Liver (tissue), 9 donors: ENCODE results near the gene ZDHHC8. TPM values are rescaled to one million over a fixed set of nuclear protein-coding genes. Genes with fewer than 3 reads are reported as not detected.

Experiments
- DNase-seq: peaks from one replicate; pipeline ENCODE4 v3.0.0-alpha.2; 2017; ENCODE audit warnings: low spot score
- H3K27ac ChIP-seq, 2 donors: one replicate each; pipeline ENCODE4 v1.7.0; 2013; ENCODE audit warnings: inconsistent platforms in 2 of 2, low read length in 2 of 2, control low read depth in 1 of 2, low read depth in 1 of 2, mild to moderate bottlenecking in 1 of 2
- H3K27me3 ChIP-seq, 4 donors: one replicate each; pipeline versions ENCODE4 v1.6.1 to v1.7.0; 2013; ENCODE audit warnings: low read length in 3 of 4, inconsistent platforms in 1 of 4, mild to moderate bottlenecking in 1 of 4, moderate library complexity in 1 of 4; ENCODE audit not compliant: control insufficient read depth in 4 of 4, insufficient read depth in 4 of 4
- H3K36me3 ChIP-seq, 4 donors: one replicate each; pipeline versions ENCODE4 v1.6.1 to v1.7.0; 2013; ENCODE audit warnings: low read length in 3 of 4, mild to moderate bottlenecking in 3 of 4, low read depth in 1 of 4, moderate library complexity in 1 of 4; ENCODE audit not compliant: control insufficient read depth in 4 of 4, insufficient read depth in 3 of 4
- H3K4me1 ChIP-seq, 4 donors: one replicate each; pipeline versions ENCODE4 v1.6.1 to v1.7.0; 2013; ENCODE audit warnings: low read length in 3 of 4, mild to moderate bottlenecking in 3 of 4, moderate library complexity in 1 of 4; ENCODE audit not compliant: control insufficient read depth in 4 of 4, insufficient read depth in 4 of 4
- H3K4me3 ChIP-seq, 3 donors: one replicate each; pipeline versions ENCODE4 v1.6.1 to v1.7.0; 2013; ENCODE audit warnings: low read length in 3 of 3, control low read depth in 1 of 3, low read depth in 1 of 3, mild to moderate bottlenecking in 1 of 3
- H3K9ac ChIP-seq, 2 donors: one replicate each; pipeline ENCODE4 v1.7.0; 2013; ENCODE audit warnings: low read length in 2 of 2, mild to moderate bottlenecking in 2 of 2, moderate library complexity in 2 of 2, control low read depth in 1 of 2, low read depth in 1 of 2
- H3K9me3 ChIP-seq, 4 donors: one replicate each; pipeline versions ENCODE4 v1.6.1 to v1.7.0; 2013; ENCODE audit warnings: low read length in 3 of 4; ENCODE audit not compliant: control insufficient read depth in 4 of 4
- CTCF ChIP-seq: fragments of 150-350 bp; IDR thresholded peaks from 2 replicates; pipeline ENCODE4 v1.5.1; 2017; ENCODE audit warnings: improper control_type of control experiment, low read depth, low read length; ENCODE audit not compliant: missing input control
- FOXA1 ChIP-seq: IDR thresholded peaks from 2 replicates; pipeline ENCODE4 v1.6.1; 2016; ENCODE audit warnings: antibody characterized with exemption
- FOXA2 ChIP-seq: IDR thresholded peaks from 2 replicates; pipeline ENCODE4 v1.6.1; 2016; ENCODE audit warnings: antibody characterized with exemption
- GABPA ChIP-seq, 2 donors: IDR thresholded peaks in 1 of 2; conservative IDR thresholded peaks in 1 of 2; 2 replicates each; pipeline ENCODE4 v1.6.1; 2016; ENCODE audit warnings: antibody characterized with exemption in 2 of 2, mild to moderate bottlenecking in 1 of 2, moderate library complexity in 1 of 2
- HNF4A ChIP-seq, 2 donors: conservative IDR thresholded peaks; 2 replicates each; pipeline ENCODE4 v1.6.1; 2016; ENCODE audit warnings: antibody characterized with exemption in 2 of 2, mild to moderate bottlenecking in 2 of 2
- JUND ChIP-seq, 2 donors: IDR thresholded peaks; 2 replicates each; pipeline ENCODE4 v1.6.1; 2016; ENCODE audit warnings: antibody characterized with exemption in 2 of 2
- MAX ChIP-seq: IDR thresholded peaks from 2 replicates; pipeline ENCODE4 v1.6.1; 2016; ENCODE audit warnings: antibody characterized with exemption
- NR2F2 ChIP-seq: IDR thresholded peaks from 2 replicates; pipeline ENCODE4 v1.6.1; 2016; ENCODE audit warnings: antibody characterized with exemption
- REST ChIP-seq: IDR thresholded peaks from 2 replicates; pipeline ENCODE4 v1.6.1; 2016; ENCODE audit warnings: antibody characterized with exemption, mild to moderate bottlenecking
- ZBTB33 ChIP-seq: IDR thresholded peaks from 2 replicates; pipeline ENCODE4 v1.6.1; 2016; ENCODE audit warnings: antibody characterized with exemption
- WGBS: extraction: QIAGEN DNeasy Blood & Tissue Kit; methylation state at CpG from one replicate; pipeline ENCODE4 v1.1.7; 2013; 5-methylcytosine and 5-hydroxymethylcytosine counted together
- polyA plus RNA-seq, 2 donors: library from polyadenylated mRNA; stranded (reverse) in 1 of 2; unstranded in 1 of 2; fragments of 200-250 nt in 1 of 2; fragments of >200 nt in 1 of 2; fragmentation: Nextera tagmentation in 1 of 2; extraction: Ambion mirVana in 1 of 2; gene quantifications; one replicate each; pipeline versions ENCODE4 v1.2.1 to v1.2.3, GENCODE V29; 2013 to 2015
- total RNA-seq, 2 donors: library from RNA; depleted of rRNA; stranded (reverse); fragments of >200 nt; gene quantifications; one replicate each; pipeline ENCODE4 v1.2.3, GENCODE V29; 2014
- donor health status: healthy.
- donor health status: healthy.
- donor health status: healthy.
- donor health status: healthy.
- donor health status: healthy.

Gene ZDHHC8
- total and polyA plus RNA-seq, 4 donors: 2.9 to 11.8 (median 6.8) TPM

DNA sequence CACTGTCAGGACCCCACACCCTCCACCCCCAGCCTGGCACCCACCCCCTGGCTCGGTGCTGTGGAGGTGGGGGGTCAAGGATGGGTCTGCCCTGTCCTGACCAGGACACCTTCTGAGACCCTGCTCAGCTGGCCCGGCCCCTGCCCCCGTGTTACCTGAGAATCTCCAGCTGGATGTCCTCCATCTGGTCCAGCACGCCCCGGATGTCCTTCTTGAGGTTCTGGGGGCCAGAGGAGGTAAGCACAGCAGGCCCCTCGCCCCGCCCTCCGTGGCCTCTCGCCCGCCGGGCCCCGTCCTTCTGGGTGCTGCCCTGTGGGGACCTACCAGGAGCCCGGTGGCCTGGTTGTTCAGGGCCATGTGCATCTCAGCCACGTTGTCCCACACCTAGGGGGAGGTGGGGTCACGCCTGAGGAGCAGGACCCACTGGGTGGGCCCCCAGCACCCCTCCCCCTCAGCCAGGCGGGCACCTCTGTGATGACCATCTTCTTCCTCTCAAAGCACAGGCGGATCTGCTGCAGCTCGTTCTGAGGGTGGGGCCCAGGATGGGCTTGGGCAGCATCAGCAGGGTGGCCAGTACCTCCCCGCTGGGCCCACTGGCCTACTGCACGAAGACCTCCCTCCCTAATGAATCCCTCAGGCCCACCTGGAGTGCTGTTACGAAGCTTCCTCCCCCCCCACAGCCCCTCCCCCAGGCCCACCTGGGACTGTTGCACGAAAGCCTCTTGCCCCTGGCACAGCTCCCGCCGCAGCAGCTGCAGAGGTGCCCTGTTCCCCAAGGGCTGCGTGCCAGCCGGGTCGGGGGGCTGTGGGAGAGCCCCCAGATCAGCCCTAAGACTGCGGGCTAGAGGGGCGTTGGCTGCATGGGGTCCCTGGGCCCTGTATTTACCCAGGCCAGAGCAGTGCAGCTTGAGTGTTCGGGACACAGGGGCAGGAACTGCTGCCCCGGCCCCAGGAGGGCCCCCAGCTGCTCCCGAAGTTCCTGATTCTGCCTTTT lies 17.9 kb downstream of the ZDHHC8 start:
- Histone ChIP-seq H3K9me3 (no peaks in the 10 kb centered on the region), H3K4me3 (no peak overlapping the region), H3K27ac (no peak overlapping the region), H3K36me3 (peaks cover 0 to 5% (median 0%) of the 10 kb centered on the region in 4 donors), H3K27me3 (no peaks in the 10 kb centered on the region), H3K4me1 (no peaks in the 10 kb centered on the region), H3K9ac (no peak overlapping the region)
- 80% methylated on average over 32 of the region's 32 CpGs for WGBS
- DNase-seq: no peak
- no peak for TF ChIP-seq CTCF
- no peak for TF ChIP-seq FOXA1
- TF ChIP-seq HNF4A (conservative IDR thresholded peaks at IDR 0.05): no peak
- no peak for TF ChIP-seq GABPA (IDR thresholded peaks at IDR 0.05 in 1 of 2, conservative IDR thresholded peaks at IDR 0.05 in 1 of 2)
- no peak for TF ChIP-seq FOXA2
- no peak for TF ChIP-seq MAX
- no peak for TF ChIP-seq NR2F2
- no peak for TF ChIP-seq ZBTB33
- no peak for TF ChIP-seq REST
- TF ChIP-seq JUND (IDR thresholded peaks at IDR 0.05): no peak

GRCh38 chr22:20150381-20151275 lies 19.0 kb downstream of the ZDHHC8 start, which contains the start of gene CCDC188:
Gene CCDC188, minus strand, starts transcription at chr22:20151055. Its CDS starts 69 bp downstream, at chr22:20150986.
- Histone ChIP-seq H3K9ac (no peak within 1 kb of the TSS), H3K4me3 (no peak within 1 kb of the TSS), H3K9me3 (no peaks in the 10 kb centered on the region), H3K36me3 (no peaks in the 10 kb centered on the region), H3K4me1 (no peaks in the 10 kb centered on the region), H3K27ac (no peak within 1 kb of the TSS), H3K27me3 (no peaks in the 10 kb centered on the region)
- no peak for TF ChIP-seq MAX
- no peak for TF ChIP-seq HNF4A (conservative IDR thresholded peaks at IDR 0.05)
- TF ChIP-seq NR2F2: no peak
- TF ChIP-seq GABPA (IDR thresholded peaks at IDR 0.05 in 1 of 2, conservative IDR thresholded peaks at IDR 0.05 in 1 of 2): no peak
- WGBS: 78% methylated on average over 14 of the region's 14 CpGs
- no peak for DNase-seq
